Tibial nerve (tissue), 3 donors: ENCODE results near the gene CPNE9.

Experiments used
- POLR2A ChIP-seq, 2 donors: fragments of 450-650 bp; IDR thresholded peaks; one replicate each; pipeline ENCODE4 v1.6.1; 2017; ENCODE audit warnings: antibody characterized with exemption in 2 of 2, mild to moderate bottlenecking in 2 of 2, moderate library complexity in 2 of 2
- TF ChIP-seq, protein P1 (sequence below), 5 experiments: fragments of 200-600 bp in 3 of 5; fragments of 450-650 bp in 2 of 5; sonication (generic) in 3 of 5; IDR thresholded peaks; one replicate each; pipeline ENCODE4 v1.5.1; 2016 to 2019; ENCODE audit warnings: antibody characterized with exemption in 5 of 5, mild to moderate bottlenecking in 3 of 5, moderate library complexity in 2 of 5

DNA sequence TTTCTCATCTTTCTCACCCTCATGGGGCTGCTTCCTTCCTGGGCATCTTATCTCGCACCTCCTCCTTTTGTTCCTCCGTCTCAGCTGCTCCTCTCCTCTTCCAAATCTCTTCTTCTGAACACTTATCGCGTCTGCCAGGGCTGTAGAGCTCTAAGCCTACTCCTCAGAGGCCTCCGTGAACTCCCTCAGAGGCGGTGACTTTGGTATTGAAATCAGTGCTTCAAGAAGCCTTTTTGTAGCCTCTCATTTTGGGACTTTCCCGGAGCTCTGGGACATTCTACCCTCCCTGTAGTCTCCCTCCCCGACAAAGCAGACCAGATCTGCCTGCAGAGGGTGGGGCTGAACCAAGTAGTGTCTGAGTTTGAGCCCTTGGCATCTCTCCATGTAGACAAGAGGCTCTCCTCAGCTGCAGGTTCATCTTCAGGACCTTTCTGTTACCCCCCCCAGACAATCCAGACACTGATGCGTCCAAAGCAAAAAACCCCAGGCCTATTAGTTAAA lies 17.5 kb upstream of the CPNE9 start:
- TF ChIP-seq POLR2A (IDR thresholded peaks at IDR 0.05), result no peak
- TF ChIP-seq, protein P1, sequence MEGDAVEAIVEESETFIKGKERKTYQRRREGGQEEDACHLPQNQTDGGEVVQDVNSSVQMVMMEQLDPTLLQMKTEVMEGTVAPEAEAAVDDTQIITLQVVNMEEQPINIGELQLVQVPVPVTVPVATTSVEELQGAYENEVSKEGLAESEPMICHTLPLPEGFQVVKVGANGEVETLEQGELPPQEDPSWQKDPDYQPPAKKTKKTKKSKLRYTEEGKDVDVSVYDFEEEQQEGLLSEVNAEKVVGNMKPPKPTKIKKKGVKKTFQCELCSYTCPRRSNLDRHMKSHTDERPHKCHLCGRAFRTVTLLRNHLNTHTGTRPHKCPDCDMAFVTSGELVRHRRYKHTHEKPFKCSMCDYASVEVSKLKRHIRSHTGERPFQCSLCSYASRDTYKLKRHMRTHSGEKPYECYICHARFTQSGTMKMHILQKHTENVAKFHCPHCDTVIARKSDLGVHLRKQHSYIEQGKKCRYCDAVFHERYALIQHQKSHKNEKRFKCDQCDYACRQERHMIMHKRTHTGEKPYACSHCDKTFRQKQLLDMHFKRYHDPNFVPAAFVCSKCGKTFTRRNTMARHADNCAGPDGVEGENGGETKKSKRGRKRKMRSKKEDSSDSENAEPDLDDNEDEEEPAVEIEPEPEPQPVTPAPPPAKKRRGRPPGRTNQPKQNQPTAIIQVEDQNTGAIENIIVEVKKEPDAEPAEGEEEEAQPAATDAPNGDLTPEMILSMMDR (IDR thresholded peaks at IDR 0.05), result no peak
